PC-3 (cell line): ENCODE measurements around the gene CCDC8. TPM values are rescaled to one million over a fixed set of nuclear protein-coding genes. Genes with fewer than 3 reads are reported as not detected.

Source experiments
- ATAC-seq: fragments of 200-7000 bp; cut with Tn5 transposase; 2 replicates; pipeline ENCODE4 v1.9.1; 2020; ENCODE audit warnings: mild to moderate bottlenecking, moderate library complexity
- BruUV-seq: library from RNA; stranded (reverse); fragments of 400-500 nt; replicated peaks from 2 replicates; lab custom pipeline; 2021; lab: Mats Ljungman, UMichigan
- CTCF ChIA-PET: fragments of 300-600 bp; sonication (Branson Sonifier 250); formaldehyde crosslinking; loops from one replicate; lab custom pipeline; 2022; ENCODE audit warnings: antibody characterized with exemption; lab: Charles Lee
- POLR2A ChIA-PET: fragments of 300-600 bp; sonication (Branson Sonifier 250); formaldehyde crosslinking; loops from one replicate; lab custom pipeline; 2022; ENCODE audit warnings: antibody characterized with exemption; ENCODE audit not compliant: unreplicated experiment; lab: Charles Lee
- DNase-seq: peaks from one replicate; pipeline ENCODE4 v3.0.0-alpha.2; 2015
- H2AFZ ChIP-seq: fragments of 300-600 bp; sonication (generic); 2 replicates; pipeline ENCODE4 v1.6.0; 2016; ENCODE audit warnings: antibody characterized with exemption, low read length
- H3F3A ChIP-seq: fragments of 300-600 bp; sonication (generic); one replicate; pipeline ENCODE4 v1.6.0; 2017; ENCODE audit warnings: antibody characterized with exemption, low read length, control low read depth, mild to moderate bottlenecking; ENCODE audit not compliant: unreplicated experiment
- H3K27ac ChIP-seq: fragments of 300-600 bp; sonication (generic); 2 replicates; pipeline ENCODE4 v1.5.1; 2016; ENCODE audit warnings: mild to moderate bottlenecking, low read length
- H3K27me3 ChIP-seq: fragments of 300-600 bp; sonication (generic); 2 replicates; pipeline ENCODE4 v1.6.1; 2016; ENCODE audit warnings: low read length, mixed read lengths
- H3K36me3 ChIP-seq: fragments of 300-600 bp; sonication (generic); 2 replicates; pipeline ENCODE4 v1.6.1; 2016; ENCODE audit warnings: low read depth, mixed run types, low read length, mixed read lengths
- H3K4me1 ChIP-seq: fragments of 300-600 bp; sonication (generic); 2 replicates; pipeline ENCODE4 v1.5.1; 2016; ENCODE audit warnings: low read length; ENCODE audit not compliant: insufficient read depth
- H3K4me2 ChIP-seq: fragments of 300-600 bp; sonication (generic); 2 replicates; pipeline ENCODE4 v1.6.0; 2016; ENCODE audit warnings: low read length
- H3K4me3 ChIP-seq: fragments of 300-600 bp; sonication (generic); 2 replicates; pipeline ENCODE4 v1.5.1; 2016; ENCODE audit warnings: mild to moderate bottlenecking, low read length, mixed read lengths
- H3K79me2 ChIP-seq: fragments of 300-600 bp; sonication (generic); 2 replicates; pipeline ENCODE4 v1.6.1; 2017; ENCODE audit warnings: low read length, mixed read lengths
- H3K9ac ChIP-seq: fragments of 300-600 bp; sonication (generic); 2 replicates; pipeline ENCODE4 v1.6.0; 2016; ENCODE audit warnings: mild to moderate bottlenecking, low read length
- H3K9me2 ChIP-seq: fragments of 300-600 bp; sonication (generic); replicated peaks from 2 replicates; pipeline ENCODE4 v1.6.1; 2016; ENCODE audit warnings: mixed run types, low read length, mixed read lengths
- H3K9me3 ChIP-seq: fragments of 300-600 bp; sonication (generic); 2 replicates; pipeline ENCODE4 v1.6.1; 2016; ENCODE audit warnings: low read length, mixed read lengths
- H4K20me1 ChIP-seq: fragments of 300-600 bp; sonication (generic); 2 replicates; pipeline ENCODE4 v1.6.1; 2016; ENCODE audit warnings: low read length, mixed read lengths
- CTCF ChIP-seq: fragments of 300-600 bp; sonication (generic); conservative IDR thresholded peaks from 2 replicates; pipeline ENCODE4 v1.5.1; 2017; ENCODE audit warnings: antibody characterized with exemption, low read depth, mild to moderate bottlenecking, low read length
- EZH2 ChIP-seq: fragments of 300-600 bp; sonication (generic); IDR thresholded peaks from one replicate; pipeline ENCODE4 v1.6.1; 2017; ENCODE audit warnings: antibody characterized with exemption, mild to moderate bottlenecking, low read length; ENCODE audit not compliant: unreplicated experiment
- EZH2phosphoT487 ChIP-seq: fragments of 300-600 bp; sonication (generic); IDR thresholded peaks from 2 replicates; pipeline ENCODE4 v1.6.1; 2018; ENCODE audit warnings: mild to moderate bottlenecking, antibody characterized with exemption, low read length, borderline replicate concordance
- intact Hi-C: fragments of 100-400 bp; cut with micrococcal nuclease; formaldehyde crosslinking; loops from 2 replicates; pipeline ENCODE4 v1.9.0; 2023
- total RNA-seq: library from RNA; depleted of rRNA; stranded (reverse); fragments of >200 nt; gene quantifications from 2 replicates; pipeline ENCODE4 v1.2.3, GENCODE V29; 2014

CCDC8 gene
- total RNA-seq, 1 experiment from 2014 or later, result not detected

- Histone ChIP-seq H3K36me3 (peaks cover 15% of the 10 kb centered on the region), H3K4me1 (peaks cover 52% of the 10 kb centered on the region), H3K27ac (peak overlapping the region; percentile 99), H3K4me3 (no peak overlapping the region), H3K27me3 (no peaks in the 10 kb centered on the region), H3K9me3 (no peaks in the 10 kb centered on the region), H3K4me2 (peak overlapping the region; percentile 78), H4K20me1 (no peaks in the 10 kb centered on the region), H3K79me2 (peaks cover 41% of the 10 kb centered on the region), H3F3A (no peaks in the 10 kb centered on the region), H3K9me2 (no peaks in the 10 kb centered on the region), H3K9ac (peak overlapping the region; percentile 79), H2AFZ (no peak overlapping the region)
- TF ChIP-seq EZH2 (no peak), EZH2phosphoT487 (no peak), CTCF (no peak)
- intact Hi-C loops, result loop anchor here (5.0 kb wide), 1 partner anchor 93 kb away; no protein-coding TSS in a partner anchor
- DNase-seq, result no peak
- no peak for ATAC-seq
- no TSS peak for BruUV-seq
- ChIA-PET POLR2A (no interaction called here), CTCF (no interaction called here)
These were observed 38.6 kb downstream of the CCDC8 start for GRCh38 chr19:46374536-46375475.

GRCh38 chr19:46373491-46374359, 39.6 kb downstream of the CCDC8 start:
- Histone ChIP-seq H3K27ac (peak overlapping the region; percentile 99), H3F3A (no peaks in the 10 kb centered on the region), H3K4me2 (peak overlapping the region; percentile 85), H3K36me3 (peaks cover 12% of the 10 kb centered on the region), H3K4me3 (no peak overlapping the region; the same call in 1 of the 2 replicates), H2AFZ (0 out of 2 replicates have a peak overlapping the region, but pooled peaks have one; percentile 47), H3K9me2 (no peaks in the 10 kb centered on the region), H3K79me2 (peaks cover 36% of the 10 kb centered on the region), H4K20me1 (0 out of 2 replicates have a peak, but pooled peaks cover 3% of the 10 kb centered on the region), H3K9ac (peak overlapping the region; percentile 79), H3K27me3 (no peaks in the 10 kb centered on the region), H3K4me1 (peaks cover 52% of the 10 kb centered on the region), H3K9me3 (no peaks in the 10 kb centered on the region)
- POLR2A ChIA-PET, result no interaction called here
- TF ChIP-seq CTCF, result peak; percentile 22; the same call in 1 of the 2 replicates
- TF ChIP-seq EZH2phosphoT487, result no peak
- peak; percentile 95 for DNase-seq
- intact Hi-C loops, result loop anchor here (5.0 kb wide), 1 partner anchor 91 kb away; no protein-coding TSS in a partner anchor
- no TSS peak for BruUV-seq
- peak; percentile 75 for ATAC-seq
- CTCF ChIA-PET, result interaction anchor here (1.2 kb wide), 1 partner anchor 93 kb away, joined by 6 read pairs; no protein-coding TSS in a partner anchor
